ENCODE results near the gene ANP32B.

DNA sequence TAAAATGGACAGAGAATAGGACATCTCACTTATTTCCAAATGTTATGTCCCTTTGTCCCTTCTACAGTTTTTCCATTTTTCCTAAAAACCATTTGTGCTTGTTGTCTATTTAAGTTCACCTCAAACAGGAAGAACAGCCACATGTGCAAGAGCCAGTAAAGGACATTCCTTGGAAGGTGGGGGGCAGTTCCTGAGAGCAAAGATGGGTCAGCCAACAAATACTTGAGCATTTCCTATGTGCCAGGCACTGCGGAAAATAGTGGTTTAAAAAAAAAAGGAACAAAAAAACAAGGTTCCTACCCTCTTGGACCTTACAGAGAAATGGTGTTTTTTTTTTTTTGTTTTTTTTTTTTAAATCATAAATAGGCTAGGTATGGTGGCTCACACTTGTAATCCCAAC, 26.8 kb downstream of the ANP32B start:
- no peak for TF ChIP-seq CTCF (IDR thresholded peaks at IDR 0.05; ENCODE audit: poor library complexity)
- no peak for TF ChIP-seq EZH2 (IDR thresholded peaks at IDR 0.05; ENCODE audit: borderline replicate concordance)

All from hepatocyte (in vitro differentiated cells).